KOPT-K1 (cell line): Measurements from ENCODE around the gene WASL.
"Not testable (repeated sequence)": the region's sequence is repeated elsewhere in the genome, so short reads cannot be mapped to it uniquely, and the experiment has no call there.

ENCODE experiments used
- H3K27ac ChIP-seq: fragments of 200-600 bp; sonication (generic); 2 replicates; pipeline ENCODE4 v1.5.1; 2016; ENCODE audit warnings: antibody characterized with exemption, mild to moderate bottlenecking, low read depth, low read length; ENCODE audit not compliant: poor library complexity, severe bottlenecking
- H3K36me3 ChIP-seq: fragments of 200-600 bp; sonication (generic); 2 replicates; pipeline ENCODE4 v1.5.1; 2017; ENCODE audit warnings: antibody characterized with exemption, mild to moderate bottlenecking, low read length, moderate library complexity; ENCODE audit not compliant: insufficient read depth
- H3K9me3 ChIP-seq: fragments of 200-600 bp; sonication (generic); 2 replicates; pipeline ENCODE4 v1.5.1; 2017; ENCODE audit warnings: antibody characterized with exemption, low read length, mild to moderate bottlenecking; ENCODE audit not compliant: insufficient read depth, poor library complexity, severe bottlenecking

Gene WASL

DNA sequence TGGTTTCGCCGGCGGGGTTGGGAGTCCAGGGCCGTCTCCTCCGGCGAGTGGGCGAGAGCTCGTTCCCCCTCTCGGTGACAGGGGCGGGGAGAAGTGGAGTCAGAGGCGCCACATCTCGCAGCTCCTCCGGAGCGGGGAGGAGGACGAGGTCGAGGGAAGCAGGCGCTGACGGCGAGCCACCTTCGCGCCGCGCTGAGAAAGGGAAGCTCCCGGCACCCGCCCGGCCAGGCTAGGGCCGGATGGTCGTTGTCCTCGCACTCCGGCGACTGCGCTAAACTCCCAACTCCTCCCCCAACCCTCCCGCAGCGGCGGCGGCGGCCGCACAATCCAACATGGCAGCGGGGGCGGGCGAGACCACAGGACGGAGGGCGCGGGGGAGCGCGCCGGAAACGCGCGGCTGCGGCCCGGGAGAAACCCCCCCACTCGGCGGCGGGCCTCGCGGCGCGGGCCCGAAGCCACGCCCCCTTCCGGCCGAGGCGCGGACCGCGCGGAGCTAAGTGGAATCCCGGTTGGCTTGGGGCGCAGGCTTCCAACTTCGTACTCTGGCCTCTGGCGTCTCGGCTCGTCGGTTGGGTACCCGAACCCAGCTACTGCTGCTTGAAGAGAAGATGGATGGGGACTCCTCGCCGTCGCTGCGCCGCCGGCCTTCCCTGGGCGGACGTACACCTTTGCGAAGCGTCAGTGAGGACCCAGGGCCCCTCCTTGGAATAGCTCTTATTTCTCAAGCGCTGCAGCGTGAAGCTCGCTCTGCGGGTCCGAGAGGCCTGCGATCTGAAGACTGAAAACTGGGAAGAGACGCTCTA, at the start of gene WASL:
WASL (minus strand) TSS at position 270 of the 803 bp plus-strand sequence; CDS start at position 1, 269 bp downstream.
- H3K9me3 ChIP-seq = no peaks in the 10 kb centered on the region
- peak within 1 kb of the TSS; percentile 89 for H3K27ac ChIP-seq
- H3K36me3 ChIP-seq = no peaks in the 10 kb centered on the region

DNA sequence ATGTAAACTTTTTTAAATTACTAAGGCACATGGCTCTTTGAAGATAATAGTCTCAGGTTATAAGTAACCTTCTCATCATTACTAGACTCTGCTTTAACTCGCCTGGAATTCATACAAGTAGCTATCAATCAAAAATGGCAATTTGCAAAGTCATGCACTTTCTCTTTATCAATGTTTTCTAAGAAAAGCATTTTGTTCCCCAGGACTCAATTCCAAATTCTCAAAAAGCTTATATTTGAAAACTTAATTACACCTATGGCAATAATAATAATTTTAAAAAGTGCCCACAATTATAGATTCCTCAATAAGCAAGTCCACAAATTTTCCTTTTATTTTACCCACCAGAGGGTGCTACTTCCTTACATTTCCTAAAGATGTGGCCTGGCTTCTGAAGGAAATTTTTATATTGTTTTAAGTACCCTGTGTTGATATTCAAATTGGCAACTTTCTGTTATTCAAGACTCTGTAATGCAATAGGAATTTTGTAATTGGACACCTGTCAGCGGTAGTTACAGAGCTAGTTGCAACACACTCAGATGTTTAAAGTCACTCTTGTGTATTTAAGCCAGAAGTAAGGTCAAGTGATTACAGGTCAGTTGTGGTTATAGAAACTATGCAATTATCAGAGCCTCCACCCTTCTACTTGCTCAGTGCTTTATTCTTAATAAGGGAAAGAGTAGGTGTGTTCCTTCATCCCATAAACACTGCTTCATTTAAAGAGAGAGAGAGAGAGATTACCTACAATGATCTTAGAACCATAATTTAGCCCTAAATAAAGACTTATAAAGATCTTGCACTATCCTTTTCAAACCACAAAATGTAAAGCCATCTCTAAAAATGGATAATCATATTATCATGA, 49.1 kb upstream of the WASL start:
- Histone ChIP-seq H3K9me3 (no peaks in the 10 kb centered on the region), H3K36me3 (no peaks in the 10 kb centered on the region), H3K27ac (no peak overlapping the region)

DNA sequence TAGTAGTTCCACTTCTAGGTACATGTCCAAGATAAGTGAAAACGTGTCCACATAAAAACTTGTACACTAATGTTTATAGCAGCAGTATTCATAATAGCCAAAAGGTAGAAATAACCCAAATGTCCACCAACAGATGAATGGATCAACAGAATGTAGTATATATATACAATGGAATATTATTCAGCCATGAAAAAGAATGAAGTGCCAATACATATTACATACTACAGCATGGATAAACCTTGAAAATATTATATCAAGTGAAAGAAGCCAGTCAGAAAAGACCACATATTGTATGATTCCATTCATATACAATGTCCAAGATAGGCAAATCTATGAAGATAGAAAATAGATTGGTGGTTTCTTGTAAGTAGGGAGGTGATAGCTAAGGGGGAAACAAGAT, 47.8 kb upstream of the WASL start:
- Histone ChIP-seq H3K27ac (no peak overlapping the region), H3K36me3 (no peaks in the 10 kb centered on the region), H3K9me3 (no peaks in the 10 kb centered on the region)

DNA sequence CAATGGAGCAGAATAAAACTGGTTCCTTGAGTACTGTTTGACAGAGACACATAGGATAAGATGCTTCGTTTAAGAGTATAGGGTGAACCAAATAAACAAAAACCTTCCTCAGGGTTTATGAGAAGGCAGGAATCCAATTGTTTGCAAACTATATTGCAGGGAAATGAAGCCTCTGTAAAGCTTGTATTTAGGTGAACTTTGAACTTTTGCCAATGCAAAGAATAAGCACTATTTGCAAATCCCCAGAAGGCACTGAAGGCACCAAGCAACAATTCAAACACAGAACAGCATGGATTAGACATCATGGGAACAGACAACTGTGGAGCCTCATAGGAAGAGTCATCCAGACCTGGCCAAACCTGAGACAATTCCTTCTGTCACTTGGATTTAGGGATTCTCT, 47.1 kb upstream of the WASL start:
- no peaks in the 10 kb centered on the region for H3K36me3 ChIP-seq
- H3K9me3 ChIP-seq = no peaks in the 10 kb centered on the region
- H3K27ac ChIP-seq = no peak overlapping the region

DNA sequence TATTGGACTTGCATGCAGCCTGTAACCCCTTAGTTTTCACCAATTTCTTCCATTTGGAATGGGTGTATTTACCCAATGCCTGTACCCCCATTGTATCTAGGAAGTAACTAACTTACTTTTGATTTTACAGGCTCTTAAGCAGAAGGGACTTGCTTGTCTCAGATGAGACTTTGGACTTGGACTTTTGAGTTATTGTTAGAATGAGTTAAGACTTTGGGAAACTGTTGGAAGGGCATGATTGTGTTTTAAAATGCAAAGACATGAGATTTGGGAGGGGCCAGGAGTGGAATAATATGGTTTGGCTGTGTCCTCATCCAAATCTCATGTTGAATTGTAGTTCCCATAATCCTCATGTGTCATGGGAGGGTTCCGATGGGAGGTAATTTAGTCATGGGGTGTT, 46.3 kb upstream of the WASL start:
- not testable (repeated sequence) for H3K27ac ChIP-seq, H3K9me3 ChIP-seq

DNA sequence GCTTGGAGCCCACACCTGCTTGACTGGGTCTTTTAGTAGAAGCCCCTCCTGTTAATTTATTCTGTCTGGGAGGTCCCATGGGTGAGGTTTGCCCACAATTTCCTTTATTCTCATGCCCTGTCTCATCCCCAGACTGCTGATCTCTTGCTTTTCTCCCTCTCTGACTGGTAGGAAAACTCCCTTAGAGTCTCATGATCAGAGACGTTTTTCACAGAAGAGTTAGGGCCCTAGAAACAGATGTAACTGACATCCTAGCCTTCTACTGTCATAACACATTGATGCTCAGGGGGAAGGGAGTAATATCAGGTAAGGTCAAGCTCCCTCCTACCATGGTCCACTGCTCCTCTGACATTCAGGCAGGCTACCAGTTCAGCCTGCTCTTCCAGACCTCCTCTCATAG, 43.7 kb upstream of the WASL start:
- Histone ChIP-seq H3K36me3 (no peaks in the 10 kb centered on the region), H3K27ac (no peak overlapping the region), H3K9me3 (no peaks in the 10 kb centered on the region)

More for the DNA sequence above, 46.3 kb upstream of the WASL start:
- not testable (repeated sequence) for H3K36me3 ChIP-seq

DNA sequence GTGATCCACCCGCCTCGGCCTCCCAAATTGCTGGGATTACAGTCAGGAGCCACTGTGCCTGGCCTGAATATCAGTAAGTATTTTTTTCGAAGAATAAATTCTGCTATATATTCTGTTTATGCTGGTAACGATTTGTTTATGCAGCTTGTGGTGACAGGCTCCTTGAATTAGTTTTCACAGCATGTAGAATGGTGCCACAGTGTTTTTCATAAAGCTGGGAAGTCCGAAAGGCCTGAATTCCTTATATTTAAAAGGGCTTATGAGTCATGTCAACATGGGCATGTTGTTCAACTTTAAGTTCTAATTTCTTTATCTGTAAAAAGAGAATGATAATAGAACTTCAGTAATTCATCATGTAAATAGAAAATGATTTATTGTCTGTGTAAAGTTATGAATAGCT, 42.2 kb upstream of the WASL start:
- H3K27ac ChIP-seq = no peak overlapping the region
- H3K36me3 ChIP-seq = no peaks in the 10 kb centered on the region
- H3K9me3 ChIP-seq = no peaks in the 10 kb centered on the region

DNA sequence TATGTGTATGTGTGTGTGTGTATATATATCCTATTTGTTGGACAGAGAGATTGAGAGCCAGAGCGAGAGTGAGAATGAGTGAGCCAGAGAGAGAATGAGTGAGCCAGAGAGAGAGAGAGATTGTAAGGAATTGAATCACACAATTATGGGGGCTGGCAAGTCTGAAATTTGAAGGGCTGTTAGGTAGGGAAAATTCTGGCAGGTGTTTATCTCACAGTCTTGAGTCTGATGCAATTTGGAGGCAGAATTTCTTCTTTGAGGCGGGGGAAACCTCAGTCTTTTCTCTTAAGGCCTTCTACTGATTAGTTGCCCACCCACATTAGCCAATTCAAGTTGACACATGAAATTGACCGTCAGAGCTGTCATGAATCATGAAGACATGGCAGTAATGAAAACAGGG, 41.0 kb upstream of the WASL start:
- Histone ChIP-seq H3K9me3 (no peaks in the 10 kb centered on the region), H3K27ac (no peak overlapping the region), H3K36me3 (no peaks in the 10 kb centered on the region)

DNA sequence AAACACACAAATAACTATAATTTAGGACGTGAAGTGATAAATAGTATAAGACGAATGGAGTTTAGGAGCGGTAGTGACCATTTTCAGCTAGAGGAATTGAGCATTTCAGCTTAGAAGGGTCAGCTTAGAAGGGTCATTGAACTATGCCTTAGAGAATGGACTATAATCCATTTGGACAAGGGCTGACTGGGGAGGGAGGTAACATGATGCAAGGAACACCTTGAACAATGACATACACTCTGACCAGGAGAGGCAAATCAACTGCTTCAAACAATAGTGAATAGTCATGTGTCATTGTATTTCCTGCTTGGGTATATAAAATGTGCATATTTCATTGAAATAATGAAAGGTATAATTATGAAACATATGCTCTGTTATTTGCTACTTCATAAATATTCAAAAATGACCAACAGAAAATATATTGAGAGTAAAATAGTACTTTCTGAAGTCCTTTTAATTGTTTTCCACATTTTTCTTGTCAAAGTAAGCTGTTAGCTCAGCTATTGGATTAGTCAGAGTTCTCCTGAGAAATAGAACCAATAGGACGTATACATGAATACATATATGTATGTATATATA, 40.5 kb upstream of the WASL start:
- no peaks in the 10 kb centered on the region for H3K36me3 ChIP-seq
- H3K9me3 ChIP-seq = no peaks in the 10 kb centered on the region
- no peak overlapping the region for H3K27ac ChIP-seq

DNA sequence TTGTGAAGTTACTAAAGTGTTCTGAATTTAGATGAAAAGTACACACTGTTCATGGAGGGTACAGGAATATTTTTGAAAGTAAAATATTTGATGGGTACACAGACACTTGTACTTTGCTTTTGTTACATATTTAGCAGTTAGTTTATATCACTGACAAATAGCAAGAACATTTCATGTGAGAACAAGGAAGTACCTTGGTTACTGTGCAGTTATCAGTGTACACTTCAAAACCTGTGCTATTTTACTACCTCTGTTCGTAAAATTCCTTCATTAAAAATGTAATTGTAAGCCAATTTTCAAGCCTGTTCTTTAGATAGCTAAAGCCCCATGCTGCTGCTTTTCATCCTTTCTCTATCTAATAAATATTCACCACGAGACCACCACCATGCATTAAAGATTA, 39.8 kb upstream of the WASL start:
- H3K27ac ChIP-seq = no peak overlapping the region

DNA sequence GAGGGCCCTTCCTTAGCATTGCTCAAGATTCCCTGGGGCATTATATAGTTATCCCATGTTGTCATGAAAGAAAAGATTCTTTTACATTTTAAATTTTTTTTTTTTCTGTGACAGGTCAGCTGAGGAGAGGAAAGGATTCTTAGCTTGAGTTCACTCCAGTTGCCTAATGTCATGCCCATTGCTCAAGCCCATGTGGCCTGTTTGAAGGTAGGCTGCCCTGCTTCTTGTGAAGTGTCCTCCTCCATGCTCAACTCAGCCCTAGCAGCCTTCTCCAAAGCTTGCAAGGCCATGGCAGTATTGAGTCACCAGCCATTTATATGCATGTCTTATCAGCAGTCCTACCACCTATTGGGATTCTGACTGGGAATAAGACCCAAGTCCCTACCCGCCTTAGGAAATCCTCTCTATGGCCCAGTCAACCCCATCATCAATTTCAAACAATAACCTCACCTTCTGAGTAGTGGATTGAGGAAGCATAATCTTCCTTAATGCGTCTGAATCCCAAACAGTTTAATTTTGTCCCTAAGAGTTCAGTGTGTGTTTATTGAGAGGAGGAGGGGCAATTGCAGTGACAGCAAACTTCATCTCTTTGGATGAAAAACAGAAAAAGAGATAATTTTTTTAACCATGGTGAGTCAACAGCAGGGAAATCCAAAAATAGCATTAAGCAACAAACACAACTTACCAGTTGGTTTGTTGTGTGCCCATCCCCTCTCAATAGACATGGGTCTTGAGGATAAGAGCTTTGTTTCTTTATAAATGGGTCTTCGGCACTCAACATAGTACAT, 38.6 kb upstream of the WASL start:
- Histone ChIP-seq H3K9me3 (no peaks in the 10 kb centered on the region), H3K27ac (no peak overlapping the region), H3K36me3 (no peaks in the 10 kb centered on the region)

More for the DNA sequence above, 39.8 kb upstream of the WASL start:
- Histone ChIP-seq H3K36me3 (no peaks in the 10 kb centered on the region), H3K9me3 (no peaks in the 10 kb centered on the region)

DNA sequence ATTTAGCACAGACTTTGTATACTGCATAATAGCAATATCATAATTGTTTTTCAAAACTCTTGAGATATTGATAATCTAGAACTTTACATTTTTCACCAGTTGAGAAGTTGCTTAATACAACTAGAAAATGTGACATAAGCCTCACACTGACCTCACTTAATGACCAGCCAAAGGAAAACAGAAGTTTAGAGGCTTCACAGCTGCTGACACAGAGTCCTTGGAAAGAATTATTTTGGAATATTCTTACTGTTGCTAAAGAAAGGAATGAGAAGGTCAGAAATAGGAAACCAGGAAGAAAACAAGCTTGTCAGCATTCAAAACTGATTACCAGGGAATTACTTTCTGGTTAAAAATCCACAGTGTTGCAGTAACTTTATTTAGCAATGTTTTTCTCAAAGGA, 35.5 kb upstream of the WASL start:
- no peaks in the 10 kb centered on the region for H3K36me3 ChIP-seq
- H3K27ac ChIP-seq = no peak overlapping the region
- no peaks in the 10 kb centered on the region for H3K9me3 ChIP-seq

DNA sequence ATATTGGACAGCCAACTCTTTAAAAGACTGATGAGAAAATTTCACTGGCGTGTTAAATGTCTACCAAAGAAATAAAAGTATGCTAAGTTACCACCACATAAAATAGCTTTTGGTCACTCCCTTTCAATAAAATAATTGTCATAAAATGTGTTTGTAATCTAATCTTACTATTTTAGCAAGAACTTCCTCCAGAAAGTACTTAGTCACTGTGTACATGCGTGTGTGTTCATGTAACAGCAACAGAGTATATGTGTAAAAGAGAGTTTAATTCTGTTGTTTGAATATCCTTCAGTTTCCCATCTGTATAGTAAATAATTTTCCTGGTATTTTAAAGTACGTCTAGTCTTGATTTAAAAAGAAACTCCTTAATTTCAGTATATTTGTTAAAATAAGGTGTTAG, 35.0 kb upstream of the WASL start:
- Histone ChIP-seq H3K9me3 (no peaks in the 10 kb centered on the region), H3K27ac (no peak overlapping the region), H3K36me3 (no peaks in the 10 kb centered on the region)

DNA sequence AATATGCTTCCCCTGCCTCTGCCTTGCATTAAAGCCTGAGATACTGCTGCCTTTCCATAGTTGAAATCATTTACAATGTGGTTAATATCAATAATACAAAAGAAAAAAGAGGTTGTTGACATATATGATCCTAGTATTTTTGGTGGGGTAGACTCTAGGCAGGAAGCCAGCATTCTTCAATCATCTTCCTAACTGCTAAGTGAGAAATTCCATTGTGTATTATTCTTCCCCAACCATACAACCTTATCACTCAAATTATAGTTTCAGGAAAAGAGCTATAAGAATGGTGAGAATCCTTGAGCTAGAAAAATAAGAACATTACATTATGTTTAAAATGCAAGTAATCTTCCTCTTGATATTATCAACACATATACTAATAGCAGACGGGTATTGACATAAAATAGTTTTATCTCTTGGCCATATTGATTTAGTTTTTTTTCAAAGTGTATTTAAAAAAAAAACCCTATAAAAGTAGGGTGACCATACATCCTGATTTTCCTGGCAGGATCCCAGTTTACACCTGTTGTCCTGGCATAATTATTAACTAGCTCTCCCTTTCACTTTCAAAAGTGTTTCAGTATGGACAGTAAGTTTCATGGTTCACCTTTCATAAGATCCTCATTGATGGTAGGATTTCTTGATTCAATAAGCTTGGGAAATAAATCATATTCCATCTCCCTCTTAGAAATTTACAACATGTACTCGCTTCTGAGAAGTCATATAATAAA, 33.4 kb upstream of the WASL start:
- Histone ChIP-seq H3K27ac (no peak overlapping the region), H3K9me3 (no peaks in the 10 kb centered on the region), H3K36me3 (no peaks in the 10 kb centered on the region)
